CD4-positive, CD25-positive, alpha-beta regulatory T cell (primary cell): Measurements from ENCODE around the gene ZNF710. TPM values are rescaled to one million over a fixed set of nuclear protein-coding genes. Genes with fewer than 3 reads are reported as not detected.
"Not testable (repeated sequence)": the region's sequence is repeated elsewhere in the genome, so short reads cannot be mapped to it uniquely, and the experiment has no call there.

Experiments
- ATAC-seq, 2 donors: fragments of 150-1000 bp; cut with Tn5 transposase; one replicate each; pipeline ENCODE4 v1.10.0; 2021; ENCODE audit warnings: low read depth in 2 of 2, moderate number of reproducible peaks in 2 of 2, moderate library complexity in 1 of 2
- DNase-seq, 3 donors: peaks; one replicate each; pipeline versions ENCODE4 v3.0.0 to v3.0.0-alpha.2; 2012 to 2022; ENCODE audit warnings: mixed read lengths in 1 of 3
- H3K27ac ChIP-seq: one replicate; pipeline ENCODE4 v1.7.0; 2013; ENCODE audit warnings: mild to moderate bottlenecking, low read length; ENCODE audit not compliant: insufficient read depth, poor library complexity, severe bottlenecking
- H3K27me3 ChIP-seq: one replicate; pipeline ENCODE4 v1.7.0; 2013; ENCODE audit warnings: low read length; ENCODE audit not compliant: control insufficient read depth, insufficient read depth
- H3K36me3 ChIP-seq: one replicate; pipeline ENCODE4 v1.7.0; 2013; ENCODE audit warnings: mild to moderate bottlenecking, low read length, moderate library complexity; ENCODE audit not compliant: control insufficient read depth, insufficient read depth
- H3K4me1 ChIP-seq: 2 replicates; pipeline ENCODE4 v1.7.0; 2013; ENCODE audit warnings: mild to moderate bottlenecking, low read length; ENCODE audit not compliant: insufficient read depth, control insufficient read depth, poor library complexity, severe bottlenecking
- H3K4me3 ChIP-seq: one replicate; pipeline ENCODE4 v1.7.0; 2013; ENCODE audit warnings: low read depth, mild to moderate bottlenecking, low read length, moderate library complexity
- H3K9me3 ChIP-seq, 2 experiments: 1 replicate in 1 of 2; 2 replicates in 1 of 2; pipeline ENCODE4 v1.7.0; 2013; ENCODE audit warnings: low read length in 2 of 2, mild to moderate bottlenecking in 1 of 2, moderate library complexity in 1 of 2; ENCODE audit not compliant: control insufficient read depth in 2 of 2
- H3K27ac Mint-ChIP-seq, 3 donors: one replicate each; pipeline ENCODE4 v1.8.0; 2020 to 2022; ENCODE audit warnings: mild to moderate bottlenecking in 3 of 3, mixed read lengths in 3 of 3, moderate library complexity in 2 of 3
- H3K27me3 Mint-ChIP-seq: one replicate; pipeline ENCODE4 v1.8.0; 2022; ENCODE audit warnings: mild to moderate bottlenecking, mixed read lengths
- H3K36me3 Mint-ChIP-seq: one replicate; pipeline ENCODE4 v1.8.0; 2020; ENCODE audit warnings: mixed read lengths
- H3K4me1 Mint-ChIP-seq, 4 donors: one replicate each; pipeline ENCODE4 v1.8.0; 2020 to 2022; ENCODE audit warnings: mixed read lengths in 4 of 4, mild to moderate bottlenecking in 1 of 4
- H3K4me3 Mint-ChIP-seq, 4 donors: one replicate each; pipeline ENCODE4 v1.8.0; 2020 to 2022; ENCODE audit warnings: mild to moderate bottlenecking in 4 of 4, mixed read lengths in 4 of 4, moderate library complexity in 3 of 4
- H3K9me3 Mint-ChIP-seq, 7 donors: one replicate each; pipeline ENCODE4 v1.8.0; 2020 to 2022; ENCODE audit warnings: mixed read lengths in 7 of 7, mild to moderate bottlenecking in 3 of 7, moderate library complexity in 2 of 7
- polyA plus RNA-seq, 4 donors: library from polyadenylated mRNA; unstranded; fragments of 300-500 nt; fragmentation: Illumina TruSeq; gene quantifications; one replicate each; pipeline ENCODE4 v1.2.3, GENCODE V29; 2021
- total RNA-seq: library from RNA; stranded (reverse); gene quantifications from one replicate; pipeline ENCODE4 v1.2.3, GENCODE V29; 2022

ZNF710 gene
- total and polyA plus RNA-seq, 5 donors from 2014 or later, result 0.88 to 16.3 (median 2.1) TPM

- H3K4me1 Mint-ChIP-seq, result peaks cover 0 to 6% (median 0%) of the 10 kb centered on the region in 4 donors
- H3K27ac ChIP-seq, result no peak overlapping the region
These were observed 33.2 kb upstream of the ZNF710 start for GRCh38 chr15:89967881-89968280.

GRCh38 chr15:89971592-89971997 is 29.5 kb upstream of the ZNF710 start:
- no peaks in the 10 kb centered on the region for H3K9me3 Mint-ChIP-seq
- H3K4me1 Mint-ChIP-seq, result no peaks in the 10 kb centered on the region
- ATAC-seq (peak; percentile 55 to 80), DNase-seq (peak; percentile 5 to 60 (median 8))
- peaks cover 9% of the 10 kb centered on the region for H3K27me3 Mint-ChIP-seq
- Histone ChIP-seq H3K27ac (no peak overlapping the region), H3K9me3 (no peaks in the 10 kb centered on the region), H3K4me1 (no peaks in the 10 kb centered on the region), H3K27me3 (no peaks in the 10 kb centered on the region), H3K4me3 (no peak overlapping the region), H3K36me3 (no peaks in the 10 kb centered on the region)
- H3K4me3 Mint-ChIP-seq, result no peak overlapping the region
- no peaks in the 10 kb centered on the region for H3K36me3 Mint-ChIP-seq
- no peak overlapping the region for H3K27ac Mint-ChIP-seq

More at GRCh38 chr15:89967881-89968280, 33.2 kb upstream of the ZNF710 start:
- Mint-ChIP-seq H3K9me3 (no peaks in the 10 kb centered on the region), H3K36me3 (no peaks in the 10 kb centered on the region), H3K27ac (peak overlapping the region in 1 of 3 donors; percentile 82), H3K4me3 (no peak overlapping the region), H3K27me3 (peaks cover 4% of the 10 kb centered on the region)
- Histone ChIP-seq H3K4me3 (no peak overlapping the region), H3K36me3 (no peaks in the 10 kb centered on the region), H3K9me3 (no peaks in the 10 kb centered on the region), H3K27me3 (no peaks in the 10 kb centered on the region), H3K4me1 (no peaks in the 10 kb centered on the region)
- ATAC-seq (no peak), DNase-seq (no peak)

GRCh38 chr15:89972085-89972484 is 29.0 kb upstream of the ZNF710 start:
- no peak overlapping the region for H3K4me3 Mint-ChIP-seq
- no peak for ATAC-seq
- H3K9me3 ChIP-seq, result no peaks in the 10 kb centered on the region
- peaks cover 6% of the 10 kb centered on the region for H3K27me3 Mint-ChIP-seq
- no peaks in the 10 kb centered on the region for H3K4me1 ChIP-seq
- H3K4me3 ChIP-seq, result no peak overlapping the region
- no peaks in the 10 kb centered on the region for H3K9me3 Mint-ChIP-seq
- no peaks in the 10 kb centered on the region for H3K36me3 Mint-ChIP-seq
- no peaks in the 10 kb centered on the region for H3K36me3 ChIP-seq
- DNase-seq, result no peak
- no peaks in the 10 kb centered on the region for H3K27me3 ChIP-seq
- H3K27ac ChIP-seq, result no peak overlapping the region
- H3K27ac Mint-ChIP-seq, result no peak overlapping the region
- H3K4me1 Mint-ChIP-seq, result no peaks in the 10 kb centered on the region

GRCh38 chr15:89975482-89976245 is 25.5 kb upstream of the ZNF710 start:
- no peak overlapping the region for H3K4me3 ChIP-seq
- no peaks in the 10 kb centered on the region for H3K36me3 Mint-ChIP-seq
- H3K36me3 ChIP-seq, result no peaks in the 10 kb centered on the region
- H3K27ac ChIP-seq, result no peak overlapping the region
- H3K9me3 Mint-ChIP-seq, result peaks cover 0 to 1% (median 0%) of the 10 kb centered on the region in 7 donors
- no peaks in the 10 kb centered on the region for H3K27me3 ChIP-seq
- no peak overlapping the region for H3K4me3 Mint-ChIP-seq
- H3K9me3 ChIP-seq, result no peaks in the 10 kb centered on the region
- H3K4me1 Mint-ChIP-seq, result no peaks in the 10 kb centered on the region
- H3K27ac Mint-ChIP-seq, result no peak overlapping the region
- no peaks in the 10 kb centered on the region for H3K4me1 ChIP-seq
- ATAC-seq, result no peak
- DNase-seq, result no peak
- peaks cover 5% of the 10 kb centered on the region for H3K27me3 Mint-ChIP-seq

- Histone ChIP-seq H3K36me3 (no peaks in the 10 kb centered on the region), H3K27me3 (no peaks in the 10 kb centered on the region), H3K9me3 (no peaks in the 10 kb centered on the region), H3K4me3 (no peak overlapping the region), H3K27ac (no peak overlapping the region), H3K4me1 (no peaks in the 10 kb centered on the region)
- Mint-ChIP-seq H3K27me3 (peaks cover 6% of the 10 kb centered on the region), H3K9me3 (peaks cover 0 to 1% (median 0%) of the 10 kb centered on the region in 7 donors), H3K36me3 (no peaks in the 10 kb centered on the region), H3K27ac (no peak overlapping the region), H3K4me1 (no peaks in the 10 kb centered on the region), H3K4me3 (no peak overlapping the region)
- DNase-seq, result no peak
- no peak for ATAC-seq
These were observed 24.9 kb upstream of the ZNF710 start for GRCh38 chr15:89976246-89976600.

GRCh38 chr15:89977836-89978235 is 23.3 kb upstream of the ZNF710 start:
- DNase-seq, H3K9me3 ChIP-seq, H3K27ac Mint-ChIP-seq, H3K36me3 ChIP-seq, H3K4me3 ChIP-seq, H3K4me1 Mint-ChIP-seq, ATAC-seq, H3K9me3 Mint-ChIP-seq, H3K27me3 ChIP-seq, H3K27ac ChIP-seq, H3K4me3 Mint-ChIP-seq, H3K4me1 ChIP-seq, H3K36me3 Mint-ChIP-seq: not testable (repeated sequence)
- peaks cover 11% of the 10 kb centered on the region for H3K27me3 Mint-ChIP-seq

GRCh38 chr15:89978914-89979313 is 22.2 kb upstream of the ZNF710 start:
- H3K4me3 ChIP-seq, result no peak overlapping the region
- Mint-ChIP-seq H3K4me3 (no peak overlapping the region), H3K9me3 (peaks cover 0 to 4% (median 0%) of the 10 kb centered on the region in 7 donors), H3K4me1 (peaks cover 0 to 5% (median 0%) of the 10 kb centered on the region in 4 donors), H3K27ac (peak overlapping the region in 1 of 3 donors; percentile 76), H3K36me3 (no peaks in the 10 kb centered on the region), H3K27me3 (peaks cover 20% of the 10 kb centered on the region)
- DNase-seq (no peak), ATAC-seq (no peak)
- no peaks in the 10 kb centered on the region for H3K9me3 ChIP-seq
- H3K4me1 ChIP-seq, result no peaks in the 10 kb centered on the region
- no peaks in the 10 kb centered on the region for H3K36me3 ChIP-seq
- no peak overlapping the region for H3K27ac ChIP-seq
- H3K27me3 ChIP-seq, result no peaks in the 10 kb centered on the region

- Histone ChIP-seq H3K4me3 (no peak overlapping the region), H3K27ac (no peak overlapping the region)
- no peak for DNase-seq
These were observed 20.2 kb upstream of the ZNF710 start for GRCh38 chr15:89980896-89981295.

More at GRCh38 chr15:89980896-89981295, 20.2 kb upstream of the ZNF710 start:
- H3K36me3 ChIP-seq, result no peaks in the 10 kb centered on the region
- Mint-ChIP-seq H3K36me3 (no peaks in the 10 kb centered on the region), H3K4me3 (no peak overlapping the region), H3K4me1 (peaks cover 0 to 5% (median 0%) of the 10 kb centered on the region in 4 donors), H3K27me3 (peaks cover 26% of the 10 kb centered on the region), H3K9me3 (peaks cover 0 to 12% (median 4%) of the 10 kb centered on the region in 7 donors), H3K27ac (no peak overlapping the region)
- no peak for ATAC-seq
- H3K9me3 ChIP-seq, result peaks cover 7 to 12% of the 10 kb centered on the region in 2 experiments
- no peaks in the 10 kb centered on the region for H3K4me1 ChIP-seq
- H3K27me3 ChIP-seq, result peaks cover 6% of the 10 kb centered on the region
